Right ventricle myocardium inferior (tissue), 1 donor: ENCODE data around the gene CDHR3. TPM values are rescaled to one million over a fixed set of nuclear protein-coding genes. Genes with fewer than 3 reads are reported as not detected.

ENCODE experiments used
- ATAC-seq: fragments of 200-7000 bp; cut with Tn5 transposase; one replicate; pipeline ENCODE4 v1.9.1; 2020; ENCODE audit warnings: mild to moderate bottlenecking, moderate library complexity
- DNase-seq: peaks from one replicate; pipeline ENCODE4 v3.0.0; 2021; ENCODE audit errors: missing footprints
- intact Hi-C: fragments of 100-400 bp; cut with DNase I; formaldehyde crosslinking; loops from one replicate; pipeline ENCODE4 v1.11.0; 2022
- long read RNA-seq: library from polyadenylated mRNA; unstranded; transcript quantifications from one replicate; pipeline ENCODE4 v2.0.0, GENCODE V29; 2021
- total RNA-seq: library from RNA; stranded (reverse); fragmentation: NEBNext Ultra II Directional; extraction: Animal tissue kit (Norgen Biotek cat#: 25700); gene quantifications from one replicate; pipeline ENCODE4 v1.2.1, GENCODE V29; 2021
- donor health status: DM: no; HTN: yes; CAD: no; lungs with severe emphysema.

Gene CDHR3
- 3.6 TPM for total RNA-seq
- long read RNA-seq, partial matches to known transcripts: 1 of 1 reads
- long read RNA-seq, other reads (novel, unspliced or antisense): 0 of 1 reads

GRCh38 chr7:105963038-105963667 lies at the start of gene CDHR3:
TSS of gene CDHR3 (plus strand) at chr7:105963264. CDS start at chr7:105963319, 55 bp downstream.
- no peak for DNase-seq
- intact Hi-C loops: no loop called here
- ATAC-seq: peak; percentile 92

GRCh38 chr7:105913947-105914346 lies 49.1 kb upstream of the CDHR3 start:
- intact Hi-C loops: no loop called here
- no peak for ATAC-seq

GRCh38 chr7:105916603-105917002 lies 46.5 kb upstream of the CDHR3 start:
- intact Hi-C loops: no loop called here
- ATAC-seq (no peak), DNase-seq (no peak)

More at GRCh38 chr7:105913947-105914346, 49.1 kb upstream of the CDHR3 start:
- DNase-seq: no peak

- ATAC-seq (no peak), DNase-seq (no peak)
- intact Hi-C loops: no loop called here
Measured at GRCh38 chr7:105917659-105918058, 45.4 kb upstream of the CDHR3 start.

GRCh38 chr7:105920766-105921165 lies 42.3 kb upstream of the CDHR3 start:
- ATAC-seq (no peak), DNase-seq (no peak)
- intact Hi-C loops: no loop called here

- ATAC-seq (no peak), DNase-seq (no peak)
- intact Hi-C loops: no loop called here
Measured at GRCh38 chr7:105924945-105925344, 38.1 kb upstream of the CDHR3 start.

- intact Hi-C loops: no loop called here
- ATAC-seq: no peak
Measured at GRCh38 chr7:105926131-105926530, 36.9 kb upstream of the CDHR3 start.

GRCh38 chr7:105931179-105931578 lies 31.9 kb upstream of the CDHR3 start:
- intact Hi-C loops: no loop called here
- no peak for ATAC-seq
- DNase-seq: no peak

More at GRCh38 chr7:105926131-105926530, 36.9 kb upstream of the CDHR3 start:
- no peak for DNase-seq

- DNase-seq: no peak
- ATAC-seq: no peak
- intact Hi-C loops: no loop called here
Measured at GRCh38 chr7:105932835-105933477, 30.1 kb upstream of the CDHR3 start.

GRCh38 chr7:105934572-105935185 lies 28.4 kb upstream of the CDHR3 start:
- ATAC-seq: peak; percentile 88
- DNase-seq: no peak
- intact Hi-C loops: loop anchor here (1.0 to 2.0 kb wide), 3 partner anchors 44 to 108 kb away; no protein-coding TSS in a partner anchor

GRCh38 chr7:105935250-105935649 lies 27.8 kb upstream of the CDHR3 start:
- DNase-seq (no peak), ATAC-seq (peak; percentile 87)
- intact Hi-C loops: loop anchor here (2.0 kb wide), 2 partner anchors 44 to 108 kb away; no protein-coding TSS in a partner anchor

- intact Hi-C loops: no loop called here
Measured at GRCh38 chr7:105937411-105937810, 25.7 kb upstream of the CDHR3 start.

GRCh38 chr7:105940109-105940508 lies 23.0 kb upstream of the CDHR3 start:
- ATAC-seq (no peak), DNase-seq (no peak)
- intact Hi-C loops: no loop called here

More at GRCh38 chr7:105937411-105937810, 25.7 kb upstream of the CDHR3 start:
- ATAC-seq (no peak), DNase-seq (no peak)

- intact Hi-C loops: no loop called here
- ATAC-seq: no peak
- no peak for DNase-seq
Measured at GRCh38 chr7:105941596-105941995, 21.5 kb upstream of the CDHR3 start.

GRCh38 chr7:105943486-105943885 lies 19.6 kb upstream of the CDHR3 start:
- intact Hi-C loops: no loop called here
- ATAC-seq: no peak
- DNase-seq: no peak

- no peak for ATAC-seq
- intact Hi-C loops: no loop called here
- no peak for DNase-seq
Measured at GRCh38 chr7:105945848-105946247, 17.2 kb upstream of the CDHR3 start.

GRCh38 chr7:105951597-105951996 lies 11.5 kb upstream of the CDHR3 start:
- ATAC-seq (no peak), DNase-seq (no peak)
- intact Hi-C loops: no loop called here

GRCh38 chr7:105952917-105953595 lies 10.0 kb upstream of the CDHR3 start:
- intact Hi-C loops: no loop called here
- no peak for ATAC-seq
- DNase-seq: no peak

- ATAC-seq: no peak
- intact Hi-C loops: no loop called here
- DNase-seq: no peak
Measured at GRCh38 chr7:105954711-105955110, 8.4 kb upstream of the CDHR3 start.
